ENCODE results near the gene ANKS1A.
"Not testable (repeated sequence)": the region's sequence is repeated elsewhere in the genome, so short reads cannot be mapped to it uniquely, and the experiment has no call there.

The ANKS1A gene, protein sequence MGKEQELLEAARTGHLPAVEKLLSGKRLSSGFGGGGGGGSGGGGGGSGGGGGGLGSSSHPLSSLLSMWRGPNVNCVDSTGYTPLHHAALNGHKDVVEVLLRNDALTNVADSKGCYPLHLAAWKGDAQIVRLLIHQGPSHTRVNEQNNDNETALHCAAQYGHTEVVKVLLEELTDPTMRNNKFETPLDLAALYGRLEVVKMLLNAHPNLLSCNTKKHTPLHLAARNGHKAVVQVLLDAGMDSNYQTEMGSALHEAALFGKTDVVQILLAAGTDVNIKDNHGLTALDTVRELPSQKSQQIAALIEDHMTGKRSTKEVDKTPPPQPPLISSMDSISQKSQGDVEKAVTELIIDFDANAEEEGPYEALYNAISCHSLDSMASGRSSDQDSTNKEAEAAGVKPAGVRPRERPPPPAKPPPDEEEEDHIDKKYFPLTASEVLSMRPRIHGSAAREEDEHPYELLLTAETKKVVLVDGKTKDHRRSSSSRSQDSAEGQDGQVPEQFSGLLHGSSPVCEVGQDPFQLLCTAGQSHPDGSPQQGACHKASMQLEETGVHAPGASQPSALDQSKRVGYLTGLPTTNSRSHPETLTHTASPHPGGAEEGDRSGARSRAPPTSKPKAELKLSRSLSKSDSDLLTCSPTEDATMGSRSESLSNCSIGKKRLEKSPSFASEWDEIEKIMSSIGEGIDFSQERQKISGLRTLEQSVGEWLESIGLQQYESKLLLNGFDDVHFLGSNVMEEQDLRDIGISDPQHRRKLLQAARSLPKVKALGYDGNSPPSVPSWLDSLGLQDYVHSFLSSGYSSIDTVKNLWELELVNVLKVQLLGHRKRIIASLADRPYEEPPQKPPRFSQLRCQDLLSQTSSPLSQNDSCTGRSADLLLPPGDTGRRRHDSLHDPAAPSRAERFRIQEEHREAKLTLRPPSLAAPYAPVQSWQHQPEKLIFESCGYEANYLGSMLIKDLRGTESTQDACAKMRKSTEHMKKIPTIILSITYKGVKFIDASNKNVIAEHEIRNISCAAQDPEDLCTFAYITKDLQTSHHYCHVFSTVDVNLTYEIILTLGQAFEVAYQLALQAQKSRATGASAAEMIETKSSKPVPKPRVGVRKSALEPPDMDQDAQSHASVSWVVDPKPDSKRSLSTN

DNA sequence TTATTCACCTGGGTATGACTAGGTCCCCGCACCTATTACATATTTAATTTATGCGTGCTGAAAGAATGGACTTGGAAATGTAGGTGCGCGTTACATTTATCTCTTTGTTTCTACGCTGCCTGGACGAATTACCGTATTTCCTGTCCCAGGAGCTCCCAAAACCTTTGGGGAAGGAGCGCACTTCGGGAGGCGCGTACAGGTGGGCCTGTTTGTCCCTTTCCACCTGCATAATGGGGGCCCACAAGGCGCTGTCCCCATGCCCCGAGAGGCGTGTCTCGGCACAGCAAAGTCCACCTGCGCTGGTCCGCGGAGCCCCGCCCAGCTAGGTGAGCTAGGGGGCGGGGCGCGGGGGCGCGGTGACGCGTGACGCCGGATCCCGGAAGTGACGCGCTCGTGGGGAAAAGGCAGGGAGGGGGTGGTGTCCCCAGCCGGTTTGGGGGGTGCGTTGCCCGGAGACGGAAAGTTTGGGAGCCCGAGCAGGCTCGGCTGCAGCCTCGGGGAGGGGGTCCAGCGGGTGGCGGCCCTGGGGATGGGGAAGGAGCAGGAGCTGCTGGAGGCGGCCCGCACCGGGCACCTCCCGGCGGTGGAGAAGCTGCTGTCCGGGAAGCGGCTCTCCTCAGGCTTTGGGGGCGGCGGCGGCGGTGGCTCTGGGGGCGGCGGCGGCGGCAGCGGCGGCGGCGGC, at the start of gene ANKS1A:
ANKS1A (plus strand) TSS at position 382 of the 682 bp plus-strand sequence; CDS start at position 530, 148 bp downstream.
- DNase-seq, result peak; percentile 87

DNA sequence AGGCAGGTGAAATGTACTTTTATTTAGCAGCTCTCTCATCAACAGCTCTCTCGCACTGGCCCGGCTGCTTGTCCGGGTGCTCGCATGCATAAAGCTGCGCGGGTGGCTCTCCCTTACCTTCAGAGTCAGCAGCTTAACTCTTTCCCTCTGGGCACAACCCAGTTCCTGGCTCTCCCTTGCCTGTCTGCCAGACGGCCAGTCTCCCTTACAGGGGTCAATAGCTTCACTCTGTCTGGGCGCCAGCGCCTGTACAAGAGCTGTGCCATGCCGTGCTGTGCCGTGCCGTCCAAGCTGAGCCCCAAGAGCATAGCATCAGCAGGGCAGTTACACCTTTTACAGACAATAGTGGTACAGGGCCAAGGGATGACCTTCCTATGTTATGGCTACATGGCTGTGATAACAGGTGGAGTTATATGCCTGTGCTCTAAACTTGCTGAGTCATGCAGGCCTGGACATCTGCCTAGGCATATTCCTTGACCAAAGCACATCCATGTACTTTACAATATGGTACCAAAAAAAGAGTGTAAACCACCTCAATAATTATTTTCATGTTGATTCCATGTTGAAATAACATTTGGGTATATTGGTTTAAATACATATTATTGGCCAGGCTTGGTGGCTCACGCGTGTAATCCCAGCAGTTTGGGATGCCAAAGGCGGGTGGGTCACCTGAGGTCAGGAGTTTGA, 49.2 kb upstream of the ANKS1A start:
- DNase-seq, result no peak

DNA sequence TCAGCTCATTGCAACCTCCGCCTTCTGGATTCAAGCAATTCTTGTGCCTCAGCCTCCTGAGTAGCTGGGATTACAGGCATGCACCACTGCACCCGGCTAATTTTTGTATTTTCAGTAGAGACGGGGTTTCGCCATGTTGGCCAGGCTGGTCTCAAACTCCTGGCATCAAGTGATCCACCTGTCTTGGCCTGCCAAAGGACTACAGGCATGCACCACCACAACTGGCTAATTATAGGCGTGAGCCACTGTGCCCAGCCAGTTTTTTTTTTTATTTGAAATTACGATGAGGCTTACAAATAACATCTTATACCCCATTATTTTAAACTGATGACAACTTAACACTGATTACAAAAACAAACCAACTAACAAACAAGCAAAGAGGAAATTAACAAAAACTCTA, 40.0 kb upstream of the ANKS1A start:
- DNase-seq, result not testable (repeated sequence)

DNA sequence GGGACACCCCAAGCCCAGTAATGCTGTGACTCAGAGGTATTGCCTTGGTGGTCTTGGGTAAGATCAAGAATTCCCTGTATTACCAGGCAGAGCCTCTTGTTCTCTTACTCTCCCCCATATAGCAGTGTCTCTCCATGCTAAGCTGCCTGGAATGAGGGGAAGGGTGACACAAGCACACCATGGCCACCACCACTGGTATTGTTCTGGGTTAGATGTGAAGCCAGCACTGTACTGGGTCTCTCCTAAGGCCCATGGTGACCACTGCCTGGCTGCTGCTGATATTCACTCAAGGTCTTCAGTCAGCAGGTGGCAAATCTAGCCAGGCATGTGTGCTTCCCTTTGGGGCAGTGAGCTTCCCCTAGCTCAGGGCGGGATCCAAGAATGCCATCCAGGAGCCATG, 37.7 kb upstream of the ANKS1A start:
- DNase-seq, result no peak

DNA sequence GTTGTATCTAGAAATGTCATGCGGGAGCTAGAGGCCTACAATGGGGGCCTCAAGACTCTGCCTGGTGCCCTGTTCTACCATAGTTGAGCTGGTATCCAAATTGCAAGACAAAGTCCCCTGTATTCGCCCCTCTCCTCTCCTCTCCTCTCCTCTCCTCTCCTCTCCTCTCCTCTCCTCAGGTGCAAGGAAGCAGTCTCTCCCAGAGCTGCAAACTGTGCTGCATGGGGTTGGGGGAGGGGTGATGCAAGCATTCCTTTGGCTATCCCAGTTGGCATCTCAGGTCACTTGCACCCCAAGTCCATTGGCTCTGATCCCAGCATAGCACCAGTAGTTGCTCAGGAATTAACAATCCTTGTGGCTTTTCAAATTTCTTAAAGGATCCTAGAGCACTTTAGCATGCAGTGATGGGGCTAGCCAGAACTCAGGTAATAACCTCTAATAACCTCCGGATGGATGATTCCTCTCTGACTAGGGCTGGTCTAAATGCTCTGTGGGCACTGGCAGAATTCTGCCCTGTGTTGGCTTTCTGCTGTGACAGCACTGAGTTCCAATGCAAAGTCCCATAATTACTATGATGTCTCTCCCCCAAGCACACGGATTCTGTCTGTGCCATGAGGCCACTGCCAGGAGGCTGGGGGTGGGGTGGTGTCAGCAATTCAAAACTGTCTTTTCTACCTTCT, 36.5 kb upstream of the ANKS1A start:
- DNase-seq, result no peak

DNA sequence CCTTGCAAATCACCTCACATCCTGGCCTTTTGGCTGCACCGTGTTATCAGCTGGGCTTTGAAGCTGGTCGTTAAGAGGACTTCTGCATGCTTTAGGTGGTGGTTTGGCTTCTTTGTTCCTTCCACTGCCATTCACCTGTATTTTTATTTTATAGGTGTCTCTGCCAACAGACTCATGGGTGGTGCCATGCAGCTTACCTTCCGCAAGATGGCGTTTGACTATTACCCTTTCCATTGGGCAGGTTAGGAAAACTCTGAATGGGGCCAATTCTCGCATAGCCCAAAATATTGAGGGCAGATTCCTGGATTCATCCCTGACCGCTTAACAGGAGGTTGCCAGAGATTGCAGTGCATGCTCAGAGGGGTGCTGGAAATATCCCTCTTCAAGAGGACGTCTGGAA, 33.6 kb upstream of the ANKS1A start:
- DNase-seq, result no peak

DNA sequence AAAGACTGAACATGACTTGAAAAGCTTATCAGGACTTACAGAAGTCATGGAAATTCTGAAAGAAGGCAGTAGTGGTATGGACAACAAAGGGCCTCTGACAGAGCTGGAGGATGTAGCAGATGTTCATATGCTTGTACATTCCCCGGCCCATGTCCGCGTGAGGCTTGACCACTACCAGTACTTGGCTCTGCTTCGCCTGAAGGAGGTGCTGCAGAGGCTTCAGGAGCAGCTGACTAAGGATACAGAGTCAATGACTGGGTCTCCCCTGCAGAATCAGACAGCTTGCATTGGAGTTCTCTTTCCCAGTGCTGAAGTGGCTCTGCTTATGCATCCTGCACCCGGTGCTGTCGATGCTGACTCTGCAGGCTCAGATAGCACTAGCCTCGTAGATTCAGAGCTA, 30.4 kb upstream of the ANKS1A start:
- DNase-seq, result no peak

DNA sequence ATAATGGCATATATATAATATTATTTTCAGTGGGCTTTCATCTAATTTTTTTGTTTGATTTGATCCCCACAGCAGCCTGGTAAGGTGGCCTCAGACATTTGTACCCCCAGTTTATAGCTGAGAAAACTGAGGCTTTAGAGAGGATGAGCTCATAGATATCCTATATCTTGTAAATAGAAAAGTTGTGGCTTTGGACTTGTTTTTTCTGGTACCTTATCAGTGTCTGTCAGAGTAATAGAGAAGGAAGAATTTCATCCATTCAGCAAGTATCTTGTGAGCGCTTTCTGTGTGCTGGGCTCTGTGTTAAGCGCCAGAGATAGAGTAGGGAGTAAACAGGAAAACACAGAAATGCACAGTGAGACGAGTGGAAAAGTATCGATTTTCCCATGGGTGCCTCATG, 29.1 kb upstream of the ANKS1A start:
- no peak for DNase-seq

DNA sequence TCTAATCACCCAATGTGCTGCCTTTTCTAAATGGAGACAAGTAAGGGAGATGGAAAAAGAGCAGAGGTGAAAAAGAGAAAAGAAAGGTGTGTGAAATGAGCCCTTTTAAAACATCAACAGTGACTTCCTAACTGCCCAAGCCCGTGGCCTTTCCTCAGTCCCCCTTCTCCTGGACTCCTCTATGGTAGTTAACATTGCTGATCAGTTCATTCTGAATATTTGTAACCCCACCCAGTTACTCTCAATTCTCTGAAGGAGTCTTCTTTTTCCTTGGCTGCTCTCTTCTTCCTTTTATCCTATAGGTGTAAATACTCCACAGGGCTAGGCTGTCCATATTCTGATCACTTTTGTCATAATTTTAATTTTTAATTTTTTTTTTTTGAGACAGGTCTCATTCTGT, 28.3 kb upstream of the ANKS1A start:
- DNase-seq, result no peak

DNA sequence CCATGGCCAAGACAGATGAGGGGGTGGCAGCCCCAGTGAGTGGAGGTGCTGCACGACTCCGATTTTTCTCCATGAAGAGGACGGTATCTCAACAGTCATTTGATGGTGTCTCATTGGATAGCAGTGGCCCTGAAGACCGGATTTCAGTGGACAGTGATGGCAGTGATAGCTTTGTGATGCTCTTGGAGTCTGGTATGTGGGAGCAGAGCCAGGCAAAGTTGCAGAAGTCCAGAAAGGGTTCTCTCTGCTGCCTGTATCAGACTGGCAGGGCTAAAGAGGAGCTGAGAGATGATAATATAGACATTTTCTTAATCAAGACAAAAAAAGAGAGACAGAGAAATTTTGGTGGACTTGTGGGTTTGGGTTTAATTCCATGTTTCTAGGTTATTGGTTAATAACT, 25.0 kb upstream of the ANKS1A start:
- no peak for DNase-seq

DNA sequence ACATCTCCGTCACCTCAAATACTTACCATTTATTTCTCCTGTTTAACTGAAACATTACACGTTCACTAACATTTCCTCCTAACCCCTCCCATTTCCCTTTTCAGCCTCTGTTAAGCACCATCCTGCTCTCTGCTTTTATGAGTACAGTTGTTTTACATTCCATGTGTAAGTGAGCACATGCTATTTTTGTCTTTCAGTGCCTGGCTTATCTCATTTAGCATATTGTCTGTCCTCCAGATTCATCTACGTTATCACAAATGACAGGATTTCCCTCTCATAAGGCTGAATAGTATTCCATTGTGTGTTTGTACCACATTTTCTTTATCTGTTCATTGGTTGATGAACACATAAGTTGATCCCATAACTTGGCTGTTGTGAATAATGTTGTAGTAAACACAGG, 23.9 kb upstream of the ANKS1A start:
- DNase-seq, result no peak

DNA sequence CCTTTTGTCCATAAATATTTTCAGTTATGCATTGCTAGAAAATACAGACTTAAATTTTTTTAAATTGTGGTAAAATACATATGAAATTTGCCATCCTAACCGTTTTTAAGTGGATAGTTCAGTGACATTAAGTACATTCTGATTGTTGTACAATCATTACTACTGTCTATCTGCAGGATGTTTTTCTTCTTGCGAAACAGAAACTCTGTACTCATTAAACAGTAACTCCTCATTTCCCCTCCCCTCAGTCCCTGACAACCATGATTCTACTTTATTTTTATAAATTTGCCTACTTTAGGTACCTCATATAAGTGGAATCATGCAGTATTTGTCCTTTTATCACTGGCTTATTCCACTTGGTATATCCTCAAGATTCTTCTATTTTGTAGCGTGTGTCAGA, 22.5 kb upstream of the ANKS1A start:
- no peak for DNase-seq

DNA sequence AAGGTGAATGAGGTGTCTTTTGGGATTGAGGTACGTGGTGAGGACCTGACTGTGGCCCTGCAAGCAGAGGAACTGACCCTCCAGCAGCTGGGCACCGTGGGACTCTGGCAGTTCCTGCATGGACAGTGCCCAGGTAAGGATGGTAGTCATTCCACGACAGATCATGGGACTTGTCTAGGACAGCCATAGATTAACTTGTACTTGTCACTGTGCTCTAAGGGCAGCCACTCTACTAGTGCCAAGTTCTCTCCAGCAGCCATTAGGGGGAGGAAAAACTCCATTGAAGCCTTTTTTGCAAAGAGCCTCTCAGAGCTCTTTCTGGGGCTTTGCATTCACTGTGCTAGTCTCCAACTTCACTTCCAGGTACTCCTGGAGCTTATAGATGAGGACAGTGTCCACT, 21.6 kb upstream of the ANKS1A start:
- no peak for DNase-seq

DNA sequence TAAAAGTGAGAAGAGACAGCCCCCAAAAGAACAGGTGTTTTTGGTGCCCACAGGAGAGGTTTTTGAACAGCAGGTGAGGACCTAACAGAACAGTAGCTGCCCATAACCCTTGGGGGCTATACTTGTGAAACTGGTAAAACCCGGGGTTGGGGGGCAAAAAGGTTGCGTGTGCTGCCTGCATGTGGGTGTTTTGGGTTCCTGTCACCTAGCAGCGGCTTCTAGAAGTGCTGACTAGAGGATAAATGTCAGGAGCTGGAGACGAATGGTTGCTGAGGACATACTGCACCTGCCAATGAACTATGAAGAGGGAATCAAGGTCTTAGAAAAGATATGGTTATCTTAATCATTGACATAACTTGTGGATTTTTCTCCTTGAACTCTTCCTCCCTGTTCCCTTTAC, 17.2 kb upstream of the ANKS1A start:
- no peak for DNase-seq

DNA sequence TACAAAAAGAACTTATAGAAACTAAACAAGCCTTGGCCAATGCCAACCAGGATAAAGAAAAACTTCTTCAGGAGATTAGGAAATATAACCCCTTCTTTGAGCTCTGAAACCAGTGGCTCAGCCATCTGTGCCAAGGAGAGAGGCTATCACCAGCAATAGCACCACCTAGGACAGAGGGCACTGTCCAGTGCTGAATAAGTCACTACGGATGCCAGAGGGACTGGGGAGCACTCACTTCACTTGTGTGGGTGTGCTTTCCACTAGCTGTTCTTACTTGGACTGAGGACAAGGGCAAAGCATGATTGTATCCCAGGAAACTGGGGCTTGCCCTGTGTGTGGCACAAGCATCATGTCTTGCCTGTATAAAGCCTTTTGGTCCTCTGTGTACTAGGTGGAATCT, 16.7 kb upstream of the ANKS1A start:
- no peak for DNase-seq

DNA sequence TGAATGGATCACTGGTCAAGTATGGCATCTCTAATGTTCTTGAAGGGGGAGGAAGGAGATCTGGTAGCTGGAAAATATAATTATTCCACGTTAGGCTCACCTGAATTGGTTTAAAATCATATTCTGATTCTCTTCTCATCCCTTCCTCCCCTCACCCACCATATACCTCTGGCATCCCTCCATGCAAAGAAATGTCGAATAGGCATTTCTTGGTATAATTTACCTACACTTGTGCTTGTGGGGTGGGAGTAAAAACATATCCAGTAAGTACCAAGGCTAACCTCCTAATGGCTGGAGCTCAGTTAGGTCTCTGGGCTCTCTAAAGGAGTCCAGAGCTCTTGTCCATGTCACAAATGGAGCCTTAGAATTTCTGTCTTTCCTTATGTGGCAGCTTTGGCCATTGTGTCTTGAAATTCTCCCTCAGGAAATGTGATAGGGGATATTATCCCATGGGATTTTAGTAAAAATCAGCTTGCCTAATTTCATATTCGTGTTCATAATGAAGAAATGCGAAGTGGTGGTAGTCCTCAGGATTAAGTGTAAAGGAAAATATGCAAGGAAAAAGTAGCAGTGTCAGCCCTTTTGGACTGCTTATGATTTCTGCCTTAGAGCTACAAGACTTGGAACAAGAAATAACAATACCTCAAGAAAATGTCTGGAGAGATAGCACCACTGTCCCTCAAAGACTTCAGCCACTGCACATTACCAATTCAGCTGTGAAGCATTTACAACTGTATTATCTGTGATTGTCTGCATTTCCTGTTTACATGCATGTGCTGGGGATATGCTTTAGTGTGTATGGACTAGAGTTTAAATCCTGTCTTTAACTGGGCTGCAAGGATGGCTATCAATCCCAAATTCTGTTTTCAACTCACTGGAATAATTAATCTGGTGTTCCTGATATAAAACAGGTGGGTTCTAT, 13.5 kb upstream of the ANKS1A start:
- no peak for DNase-seq

DNA sequence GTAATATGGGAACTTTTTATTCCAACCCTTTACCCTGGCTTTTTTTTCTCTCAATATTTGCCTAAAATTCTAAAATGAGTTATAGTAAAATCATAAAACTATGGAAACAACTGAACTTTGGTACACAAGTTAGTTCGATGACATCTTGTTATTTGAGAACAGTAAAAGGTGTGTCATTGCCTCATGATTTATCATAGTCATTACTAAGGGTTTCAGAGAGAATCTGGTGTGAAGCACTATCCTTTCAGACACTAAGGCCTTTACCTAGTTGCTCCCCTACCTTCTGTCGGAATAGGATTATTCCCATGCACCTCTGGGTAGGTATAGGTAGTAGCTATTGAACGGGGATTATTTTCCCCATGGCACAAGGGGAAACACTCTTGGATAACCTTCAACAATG, 12.6 kb upstream of the ANKS1A start:
- no peak for DNase-seq

DNA sequence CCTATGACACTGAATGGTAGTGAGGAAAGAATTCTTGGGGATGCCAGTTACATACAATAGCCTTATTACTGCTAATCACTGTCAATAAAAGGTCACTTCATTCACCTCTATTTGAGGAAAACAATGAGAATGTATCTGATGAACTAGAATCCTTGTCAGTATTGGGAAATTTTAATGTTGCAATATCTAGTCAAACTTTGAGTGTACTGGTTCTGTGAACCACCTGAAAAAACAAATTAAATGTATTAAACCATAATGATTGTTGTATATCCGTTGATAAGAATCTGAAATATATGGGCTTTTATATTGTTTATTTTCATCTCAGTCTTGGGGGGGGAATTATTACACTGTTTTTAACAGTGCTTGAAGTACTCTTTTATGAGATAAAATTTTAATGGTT, 11.8 kb upstream of the ANKS1A start:
- no peak for DNase-seq

DNA sequence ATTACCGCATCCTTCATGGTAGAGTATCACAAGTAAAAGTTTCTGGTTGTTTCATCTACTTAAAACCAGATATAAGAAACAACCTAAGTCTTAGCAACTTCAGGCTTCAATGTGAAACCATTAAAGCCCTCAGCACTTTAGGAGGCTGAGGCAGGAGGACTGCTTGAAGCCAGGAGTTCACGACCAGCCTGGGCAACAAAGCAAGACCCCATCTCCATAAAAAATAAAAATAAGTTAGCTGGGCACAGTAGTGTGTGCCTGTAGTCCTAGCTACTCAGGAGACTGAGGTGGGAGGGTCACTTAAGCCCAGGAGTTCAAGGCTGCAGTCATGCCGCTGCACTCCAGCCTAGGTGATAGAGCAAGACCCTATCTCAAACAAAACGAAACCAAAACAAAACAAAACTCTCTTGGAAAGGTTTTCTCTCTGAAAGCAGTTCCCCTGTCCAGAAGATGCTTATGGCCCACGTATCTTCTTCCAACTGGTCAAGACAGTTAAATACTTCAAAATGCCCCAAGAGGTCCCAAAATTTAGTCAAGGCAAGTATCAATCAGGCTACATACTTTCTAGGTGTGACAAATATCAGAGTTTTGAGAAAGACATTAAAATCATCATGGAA, 11.1 kb upstream of the ANKS1A start:
- DNase-seq, result no peak

DNA sequence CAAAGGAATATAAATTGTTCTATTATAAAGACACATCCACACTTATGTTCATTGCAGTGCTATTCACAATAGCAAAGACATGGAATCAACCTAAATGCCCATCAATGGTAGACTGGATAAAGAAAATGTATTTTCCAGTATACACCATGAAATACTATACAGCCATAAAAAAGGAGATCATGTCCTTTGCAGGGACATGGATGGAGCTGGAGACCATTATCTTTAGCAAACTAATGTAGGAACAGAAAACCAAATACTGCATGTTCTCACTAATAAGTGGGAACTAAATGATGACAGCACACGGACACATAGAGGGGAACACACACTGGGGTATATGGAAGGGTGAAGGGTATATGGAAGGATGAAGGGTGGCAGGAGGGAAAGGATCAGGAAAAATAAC, 5.0 kb upstream of the ANKS1A start:
- DNase-seq, result not testable (repeated sequence)

All from midbrain (tissue), 1 donor.